Measurements from ENCODE around the gene NEGR1.
"Not testable (repeated sequence)": the region's sequence is repeated elsewhere in the genome, so short reads cannot be mapped to it uniquely, and the experiment has no call there.

NEGR1 gene

DNA sequence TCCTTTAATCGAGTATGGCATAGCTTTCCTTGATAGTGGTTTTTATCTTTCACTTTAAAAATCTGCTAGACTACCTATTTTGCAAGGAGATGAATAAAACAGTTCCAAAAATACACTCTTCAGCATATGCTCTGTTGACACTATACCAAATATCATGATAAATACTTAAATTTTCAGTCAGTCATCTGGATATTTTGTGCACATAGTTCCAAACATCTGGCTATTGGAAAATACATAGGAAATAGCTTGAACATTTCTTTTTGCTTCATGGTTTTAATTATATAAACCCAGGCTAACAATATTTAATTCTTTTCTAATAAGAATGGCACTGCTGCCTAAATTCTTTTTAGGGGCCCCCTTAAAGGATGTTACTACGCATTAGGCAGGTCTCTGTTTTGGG is 342.1 kb downstream of the NEGR1 start:
- no peaks in the 10 kb centered on the region for H3K27me3 Mint-ChIP-seq
- no peaks in the 10 kb centered on the region for H3K9me3 Mint-ChIP-seq
- H3K27ac Mint-ChIP-seq = no peak overlapping the region
- no peaks in the 10 kb centered on the region for H3K4me1 Mint-ChIP-seq (ENCODE audit: low read depth)
- no peak overlapping the region for H3K4me3 Mint-ChIP-seq
- no peaks in the 10 kb centered on the region for H3K36me3 Mint-ChIP-seq (ENCODE audit: low read depth)

DNA sequence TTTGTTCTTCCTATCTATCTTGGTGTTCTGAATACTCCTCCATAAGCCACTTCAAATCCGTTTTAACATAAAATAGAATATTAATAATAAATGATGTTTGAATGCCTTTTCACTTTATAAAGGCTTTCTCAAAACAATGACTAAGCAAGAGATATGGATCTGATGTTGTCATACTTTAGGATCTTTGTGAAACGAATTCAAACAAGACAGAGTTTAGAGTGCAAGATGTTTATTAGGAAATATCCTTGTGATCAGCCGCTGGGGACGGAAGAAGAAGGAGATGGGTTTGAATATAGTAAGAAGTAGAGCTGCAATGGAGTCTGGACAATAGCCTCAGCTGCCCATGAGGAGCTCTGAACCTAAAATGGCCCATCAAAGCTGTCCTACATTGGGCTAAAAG is 351.8 kb downstream of the NEGR1 start:
- Mint-ChIP-seq H3K4me3 (no peak overlapping the region), H3K36me3 (ENCODE audit: low read depth) (no peaks in the 10 kb centered on the region), H3K4me1 (ENCODE audit: low read depth) (no peaks in the 10 kb centered on the region), H3K9me3 (no peaks in the 10 kb centered on the region), H3K27ac (no peak overlapping the region), H3K27me3 (no peaks in the 10 kb centered on the region)

DNA sequence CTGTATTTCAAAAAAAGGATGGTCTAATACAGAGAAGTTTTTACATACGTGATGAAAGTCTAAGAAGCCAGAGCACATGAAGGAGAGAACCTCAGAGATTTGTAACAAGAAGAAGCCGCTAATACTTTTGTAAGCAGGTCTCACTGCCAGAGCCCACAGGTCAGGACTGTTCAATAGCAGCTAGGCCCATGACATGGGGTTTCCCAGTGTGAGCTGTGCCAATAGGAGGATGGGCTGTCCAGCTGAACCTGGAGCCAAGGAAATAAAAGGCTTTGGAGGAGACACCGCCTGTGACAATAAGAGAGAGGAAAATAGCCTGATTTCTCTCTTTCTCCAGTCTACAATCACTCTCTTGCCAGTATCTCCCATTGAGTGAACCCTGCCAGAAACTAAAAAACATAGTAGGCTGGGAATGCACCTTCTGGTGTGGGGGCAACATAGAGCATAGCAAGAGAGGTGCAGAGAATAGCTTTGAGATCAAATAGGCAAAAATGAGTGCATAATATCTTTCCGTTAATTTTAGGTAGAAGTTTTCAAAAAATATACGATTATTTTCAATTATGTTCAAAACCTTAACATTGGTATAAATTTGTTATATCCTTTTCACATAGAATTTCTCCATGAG is 360.3 kb downstream of the NEGR1 start:
- H3K9me3 Mint-ChIP-seq = peaks cover 6% of the 10 kb centered on the region
- H3K4me1 Mint-ChIP-seq (ENCODE audit: low read depth) = no peaks in the 10 kb centered on the region
- no peak overlapping the region for H3K4me3 Mint-ChIP-seq
- no peak overlapping the region for H3K27ac Mint-ChIP-seq
- H3K36me3 Mint-ChIP-seq (ENCODE audit: low read depth) = no peaks in the 10 kb centered on the region
- no peaks in the 10 kb centered on the region for H3K27me3 Mint-ChIP-seq

DNA sequence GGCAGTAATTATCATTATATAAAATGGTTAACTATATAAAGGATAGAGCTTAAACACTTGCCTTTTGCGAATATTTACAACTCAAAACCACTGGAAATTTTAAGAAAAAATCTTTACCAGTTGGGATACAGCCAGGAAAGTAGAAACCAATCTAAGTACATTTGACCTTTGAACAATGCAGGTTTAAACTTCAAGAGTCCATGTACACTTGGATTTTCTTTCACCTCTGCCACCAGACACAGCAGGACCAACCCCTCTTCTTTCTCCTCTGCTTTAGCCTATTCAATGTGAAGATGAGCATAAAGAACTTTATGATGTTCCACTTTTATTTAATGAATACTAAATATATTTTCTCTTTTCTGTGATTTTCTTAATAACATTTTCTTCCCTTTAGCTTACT is 361.1 kb downstream of the NEGR1 start:
- no peak overlapping the region for H3K4me3 Mint-ChIP-seq
- H3K27ac Mint-ChIP-seq = no peak overlapping the region
- H3K27me3 Mint-ChIP-seq = no peaks in the 10 kb centered on the region
- no peaks in the 10 kb centered on the region for H3K36me3 Mint-ChIP-seq (ENCODE audit: low read depth)
- H3K4me1 Mint-ChIP-seq (ENCODE audit: low read depth) = no peaks in the 10 kb centered on the region
- peaks cover 9% of the 10 kb centered on the region for H3K9me3 Mint-ChIP-seq

DNA sequence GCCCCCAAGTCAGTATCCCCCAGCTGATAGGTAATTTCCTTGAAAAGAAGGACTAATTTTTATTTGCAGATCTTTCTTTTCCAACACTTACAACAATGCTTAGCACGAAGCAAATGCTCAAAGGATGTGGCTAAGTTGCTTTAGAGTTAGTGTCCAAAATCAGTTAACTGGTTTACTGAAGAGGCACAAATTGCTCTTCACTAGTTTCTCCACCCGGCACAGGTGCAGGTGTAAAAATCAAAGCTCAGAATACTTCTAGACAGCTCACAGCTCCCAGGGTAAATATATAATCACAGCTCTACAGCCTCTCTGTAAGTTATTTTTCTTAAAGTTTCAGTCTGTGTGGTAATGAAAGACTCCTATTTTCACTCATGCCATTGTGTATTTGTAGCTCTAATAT is 361.8 kb downstream of the NEGR1 start:
- H3K27me3 Mint-ChIP-seq = no peaks in the 10 kb centered on the region
- H3K4me1 Mint-ChIP-seq (ENCODE audit: low read depth) = no peaks in the 10 kb centered on the region
- H3K4me3 Mint-ChIP-seq = no peak overlapping the region
- no peak overlapping the region for H3K27ac Mint-ChIP-seq
- H3K36me3 Mint-ChIP-seq (ENCODE audit: low read depth) = no peaks in the 10 kb centered on the region
- H3K9me3 Mint-ChIP-seq = peaks cover 9% of the 10 kb centered on the region

DNA sequence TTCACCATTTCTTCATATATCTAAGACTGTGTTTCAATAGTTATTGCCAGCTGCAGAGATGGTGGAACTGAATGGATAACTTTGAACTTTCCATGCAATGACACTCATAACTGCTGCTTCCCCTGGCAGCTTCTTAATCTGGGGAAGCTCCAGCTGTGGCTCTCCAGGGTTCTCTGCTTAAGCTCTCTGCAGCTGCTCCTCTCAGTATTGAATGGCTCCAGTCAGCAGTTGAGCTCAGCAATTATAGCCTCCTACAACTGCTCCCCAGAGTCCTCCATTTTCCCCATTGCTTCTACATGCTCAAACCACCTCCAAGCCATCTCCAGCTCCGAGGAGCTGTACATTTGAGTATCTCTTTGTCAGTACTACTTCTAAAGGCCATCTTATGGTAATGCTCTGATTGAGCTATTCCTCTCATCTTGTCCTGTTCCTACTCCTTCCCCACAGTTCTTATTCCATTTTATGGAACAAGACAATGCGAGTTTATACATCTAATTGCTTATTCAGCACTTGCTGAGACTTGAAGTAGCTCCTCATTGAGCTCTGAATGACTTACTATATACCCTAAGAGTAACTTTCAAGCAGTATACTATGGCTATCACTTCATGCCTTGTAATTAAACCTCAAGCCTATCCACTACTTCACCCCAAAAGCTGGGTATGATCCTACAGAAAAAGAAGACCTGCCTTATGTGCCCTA is 362.4 kb downstream of the NEGR1 start:
- Mint-ChIP-seq H3K27ac (no peak overlapping the region), H3K36me3 (ENCODE audit: low read depth) (no peaks in the 10 kb centered on the region), H3K27me3 (no peaks in the 10 kb centered on the region), H3K9me3 (peaks cover 9% of the 10 kb centered on the region), H3K4me1 (ENCODE audit: low read depth) (no peaks in the 10 kb centered on the region), H3K4me3 (no peak overlapping the region)

DNA sequence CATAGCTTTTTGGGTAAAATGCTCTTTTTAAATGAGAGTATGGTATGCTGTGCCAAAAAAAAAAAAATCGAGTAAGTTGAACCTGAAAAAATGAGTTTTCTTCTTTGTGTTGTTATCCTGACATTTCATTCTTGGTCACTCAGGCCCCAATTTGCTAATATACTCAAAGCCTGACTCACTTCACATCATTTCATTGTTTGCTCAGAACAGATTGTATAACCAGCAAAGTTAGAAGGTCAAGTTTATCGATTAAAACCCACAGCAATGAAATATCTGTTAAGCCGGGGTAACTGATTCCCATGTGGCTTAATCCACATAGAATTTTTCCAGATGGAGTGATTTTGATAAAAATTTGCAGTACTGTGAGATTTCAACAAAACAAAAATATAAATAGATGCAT is 363.7 kb downstream of the NEGR1 start:
- Mint-ChIP-seq H3K9me3 (peaks cover 9% of the 10 kb centered on the region), H3K36me3 (ENCODE audit: low read depth) (no peaks in the 10 kb centered on the region), H3K4me3 (no peak overlapping the region), H3K27me3 (no peaks in the 10 kb centered on the region), H3K27ac (no peak overlapping the region), H3K4me1 (ENCODE audit: low read depth) (no peaks in the 10 kb centered on the region)

DNA sequence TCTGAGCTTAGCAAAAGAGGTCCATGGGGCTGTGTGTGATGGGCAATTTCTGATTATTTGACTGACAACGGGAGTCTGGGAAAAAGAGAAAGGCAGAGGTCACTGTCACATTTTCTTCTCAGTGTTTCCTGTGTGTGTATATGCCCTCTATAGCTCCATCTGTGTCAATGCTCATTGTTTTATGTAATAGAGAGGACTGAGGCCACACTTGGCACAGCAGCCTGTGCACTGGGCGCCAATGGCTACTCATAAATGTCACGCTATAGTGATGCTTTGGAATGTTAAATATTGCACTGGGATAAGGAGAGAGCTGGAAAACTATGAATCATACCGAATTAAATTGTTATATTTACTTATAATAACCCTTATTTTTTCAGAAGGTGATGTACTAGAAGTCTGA is 365.4 kb downstream of the NEGR1 start:
- Mint-ChIP-seq H3K27ac (no peak overlapping the region), H3K27me3 (no peaks in the 10 kb centered on the region), H3K4me3 (no peak overlapping the region), H3K36me3 (ENCODE audit: low read depth) (no peaks in the 10 kb centered on the region), H3K4me1 (ENCODE audit: low read depth) (no peaks in the 10 kb centered on the region), H3K9me3 (peaks cover 9% of the 10 kb centered on the region)

DNA sequence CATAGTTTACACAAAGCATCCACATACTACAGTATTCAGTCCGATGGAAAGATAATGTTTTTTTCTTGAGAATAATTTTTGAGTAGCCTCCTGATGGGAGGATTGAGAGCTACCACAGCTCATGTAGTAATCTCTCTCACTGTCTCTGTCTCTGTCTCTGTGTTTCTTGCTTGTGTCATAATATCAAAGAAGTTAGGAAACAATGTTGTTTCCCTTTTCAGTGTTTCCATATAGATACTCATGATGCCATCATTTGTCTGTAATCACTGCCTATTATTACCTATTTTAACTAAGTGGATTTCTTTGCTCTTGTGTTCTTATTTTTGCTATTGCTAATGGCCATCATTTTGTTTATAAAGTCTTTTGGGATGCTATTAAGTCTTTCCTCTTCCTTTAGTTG is 367.7 kb downstream of the NEGR1 start:
- H3K9me3 Mint-ChIP-seq = peaks cover 9% of the 10 kb centered on the region
- no peaks in the 10 kb centered on the region for H3K36me3 Mint-ChIP-seq (ENCODE audit: low read depth)
- H3K27ac Mint-ChIP-seq = no peak overlapping the region
- no peaks in the 10 kb centered on the region for H3K4me1 Mint-ChIP-seq (ENCODE audit: low read depth)
- H3K4me3 Mint-ChIP-seq = no peak overlapping the region
- no peaks in the 10 kb centered on the region for H3K27me3 Mint-ChIP-seq

DNA sequence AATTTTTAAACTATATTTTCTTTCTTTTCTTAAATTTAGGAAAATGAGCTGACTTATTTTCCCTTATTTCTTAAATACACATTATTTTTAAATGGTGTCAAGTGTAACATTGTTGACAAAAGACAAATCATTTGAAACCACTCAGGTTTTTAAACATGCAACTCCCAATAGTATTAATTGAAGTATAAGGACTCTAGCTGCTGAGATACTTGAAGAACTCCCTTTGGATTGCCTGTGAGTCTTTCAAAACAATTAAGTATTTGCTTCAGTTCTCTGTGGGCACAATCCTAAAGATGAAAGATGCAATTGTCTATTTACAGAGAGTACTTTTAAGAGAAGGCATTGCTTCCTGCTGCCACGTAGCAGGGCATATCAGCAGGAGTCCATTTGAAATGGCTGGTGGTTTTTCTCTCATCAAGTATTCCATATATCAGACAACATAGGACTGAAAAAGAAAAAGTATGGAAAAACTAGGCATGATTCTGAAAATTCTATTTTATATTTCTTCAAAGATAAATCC is 373.4 kb downstream of the NEGR1 start:
- H3K36me3 Mint-ChIP-seq (ENCODE audit: low read depth) = no peaks in the 10 kb centered on the region
- no peaks in the 10 kb centered on the region for H3K4me1 Mint-ChIP-seq (ENCODE audit: low read depth)
- no peak overlapping the region for H3K4me3 Mint-ChIP-seq
- H3K9me3 Mint-ChIP-seq = peaks cover 3% of the 10 kb centered on the region
- H3K27me3 Mint-ChIP-seq = no peaks in the 10 kb centered on the region
- H3K27ac Mint-ChIP-seq = no peak overlapping the region

DNA sequence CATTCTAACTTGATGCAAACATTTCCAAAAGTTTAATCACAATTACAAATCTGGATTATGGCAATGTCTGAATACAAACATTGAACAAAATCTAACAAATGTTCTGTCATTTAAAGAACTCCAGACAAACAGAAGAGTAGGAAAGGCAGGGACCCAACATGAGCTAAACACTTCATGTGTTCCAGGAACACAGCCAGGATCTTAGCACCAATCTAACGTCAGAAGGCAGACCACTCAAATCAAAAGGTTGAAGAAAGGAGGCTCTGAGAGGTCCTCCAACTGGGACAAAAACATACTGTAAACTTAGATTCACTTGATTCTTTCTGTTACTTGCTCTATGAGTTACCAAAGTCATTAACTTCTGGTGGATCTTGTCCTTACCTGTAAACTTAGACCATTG is 374.0 kb downstream of the NEGR1 start:
- H3K9me3 Mint-ChIP-seq = peaks cover 3% of the 10 kb centered on the region
- no peak overlapping the region for H3K4me3 Mint-ChIP-seq
- no peak overlapping the region for H3K27ac Mint-ChIP-seq
- H3K27me3 Mint-ChIP-seq = no peaks in the 10 kb centered on the region
- no peaks in the 10 kb centered on the region for H3K4me1 Mint-ChIP-seq (ENCODE audit: low read depth)
- H3K36me3 Mint-ChIP-seq (ENCODE audit: low read depth) = no peaks in the 10 kb centered on the region

DNA sequence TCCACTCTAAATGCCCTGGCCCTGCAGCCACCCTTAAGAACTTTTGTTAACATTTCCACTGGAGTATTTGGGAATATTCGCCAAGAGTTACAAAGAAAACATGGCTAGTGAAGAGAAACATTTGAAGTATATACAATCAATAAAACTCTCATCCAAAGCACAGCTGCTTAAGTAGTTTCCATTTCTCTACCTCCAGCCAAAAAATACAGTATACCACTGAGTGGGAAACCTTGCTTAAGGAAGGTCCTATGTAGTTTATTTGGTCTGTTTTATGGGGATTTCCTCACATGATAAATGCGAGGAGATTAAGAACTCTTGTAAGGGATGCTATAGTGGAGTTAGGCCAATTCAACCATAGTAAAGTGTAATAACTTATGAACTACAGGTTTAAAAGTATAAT is 382.5 kb downstream of the NEGR1 start:
- no peaks in the 10 kb centered on the region for H3K4me1 Mint-ChIP-seq (ENCODE audit: low read depth)
- no peak overlapping the region for H3K4me3 Mint-ChIP-seq
- no peaks in the 10 kb centered on the region for H3K27me3 Mint-ChIP-seq

DNA sequence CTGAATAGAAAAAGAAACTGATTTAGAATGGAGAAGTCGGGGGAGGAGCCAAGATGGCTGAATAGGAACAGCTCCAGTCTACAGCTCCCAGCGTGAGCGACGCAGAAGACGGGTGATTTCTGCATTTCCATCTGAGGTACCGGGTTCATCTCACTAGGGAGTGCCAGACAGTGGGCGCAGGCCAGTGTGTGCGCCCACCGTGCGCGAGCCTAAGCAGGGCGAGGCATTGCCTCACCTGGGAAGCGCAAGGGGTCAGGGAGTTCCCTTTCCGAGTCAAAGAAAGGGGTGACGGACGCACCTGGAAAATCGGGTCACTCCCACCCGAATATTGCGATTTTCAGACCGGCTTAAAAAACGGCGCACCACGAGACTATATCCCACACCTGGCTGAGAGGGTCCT is 394.2 kb downstream of the NEGR1 start:
- not testable (repeated sequence) for H3K36me3 Mint-ChIP-seq (ENCODE audit: low read depth); H3K9me3 Mint-ChIP-seq; H3K4me1 Mint-ChIP-seq (ENCODE audit: low read depth); H3K27me3 Mint-ChIP-seq; H3K4me3 Mint-ChIP-seq; H3K27ac Mint-ChIP-seq

More for the DNA sequence above, 382.5 kb downstream of the NEGR1 start:
- Mint-ChIP-seq H3K27ac (no peak overlapping the region), H3K36me3 (ENCODE audit: low read depth) (no peaks in the 10 kb centered on the region), H3K9me3 (peaks cover 4% of the 10 kb centered on the region)

DNA sequence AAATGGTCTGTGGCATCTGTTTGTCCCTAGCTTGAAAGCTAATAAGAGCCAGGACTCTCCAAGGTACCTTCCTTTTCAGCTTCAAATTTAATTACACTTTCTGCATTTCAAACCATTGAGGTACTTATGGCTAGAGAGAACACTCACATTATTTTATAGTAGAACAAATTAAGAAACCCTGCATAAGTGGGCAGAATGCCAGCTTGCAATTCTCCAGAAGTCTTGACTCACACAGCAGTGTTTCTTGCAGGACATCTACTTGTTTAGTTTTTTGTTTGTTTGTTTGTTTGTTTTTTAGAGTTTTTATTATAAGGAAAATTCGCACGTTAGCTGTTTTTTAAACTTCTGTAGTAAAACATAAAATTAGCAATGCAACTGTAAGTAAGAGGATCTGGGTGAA is 397.2 kb downstream of the NEGR1 start:
- no peaks in the 10 kb centered on the region for H3K27me3 Mint-ChIP-seq
- H3K9me3 Mint-ChIP-seq = no peaks in the 10 kb centered on the region
- H3K36me3 Mint-ChIP-seq (ENCODE audit: low read depth) = no peaks in the 10 kb centered on the region
- H3K4me3 Mint-ChIP-seq = no peak overlapping the region
- no peak overlapping the region for H3K27ac Mint-ChIP-seq
- H3K4me1 Mint-ChIP-seq (ENCODE audit: low read depth) = peaks cover 8% of the 10 kb centered on the region

DNA sequence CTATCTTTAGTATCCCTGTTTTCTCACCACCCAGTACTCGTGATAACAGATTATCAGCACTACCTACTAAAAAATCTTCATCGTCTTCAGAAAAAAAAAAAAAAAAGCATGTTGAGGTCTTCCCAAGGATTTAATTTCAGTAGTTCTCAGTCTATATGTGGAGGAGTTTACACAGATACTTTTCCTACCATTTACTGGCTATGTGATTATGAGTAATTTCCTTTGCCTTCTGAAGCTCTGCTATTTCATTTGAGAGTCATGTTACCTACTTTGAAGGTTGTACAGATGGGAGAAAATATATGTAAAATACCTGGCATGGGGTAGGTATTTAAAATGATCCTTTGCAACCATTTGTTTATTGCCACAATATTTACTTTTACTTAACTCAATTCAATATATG is 399.7 kb downstream of the NEGR1 start:
- Mint-ChIP-seq H3K4me1 (ENCODE audit: low read depth) (peaks cover 8% of the 10 kb centered on the region), H3K4me3 (no peak overlapping the region), H3K9me3 (no peaks in the 10 kb centered on the region), H3K27me3 (no peaks in the 10 kb centered on the region), H3K27ac (peak overlapping the region; percentile 12), H3K36me3 (ENCODE audit: low read depth) (no peaks in the 10 kb centered on the region)

DNA sequence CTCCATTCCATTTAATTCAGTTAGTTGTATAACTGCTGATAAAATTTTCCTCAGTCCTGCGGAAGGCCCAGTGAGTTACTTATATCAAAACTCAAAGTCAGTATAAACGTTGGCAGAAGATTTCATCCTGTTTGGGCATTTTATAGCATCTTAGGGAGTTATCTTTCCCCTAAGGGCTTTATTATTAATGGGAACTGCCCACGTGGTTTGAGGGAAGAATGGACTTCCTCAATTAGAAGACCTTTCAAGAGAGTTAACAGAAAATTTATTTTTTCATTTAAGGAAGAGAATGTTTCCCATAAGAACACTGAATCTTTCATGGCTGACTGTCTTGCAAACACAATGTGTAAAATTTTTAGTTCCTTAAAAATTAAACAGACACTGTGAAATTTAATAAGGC is 400.1 kb downstream of the NEGR1 start:
- Mint-ChIP-seq H3K27me3 (no peaks in the 10 kb centered on the region), H3K36me3 (ENCODE audit: low read depth) (no peaks in the 10 kb centered on the region), H3K4me3 (no peak overlapping the region), H3K4me1 (ENCODE audit: low read depth) (peaks cover 8% of the 10 kb centered on the region), H3K9me3 (no peaks in the 10 kb centered on the region), H3K27ac (no peak overlapping the region)
